Thyroid gland (tissue), 4 donors: ENCODE data around the gene SLC49A4.

Experiments
- CTCF ChIP-seq, 6 experiments: fragments of 200-600 bp in 3 of 6; fragments of 450-650 bp in 3 of 6; sonication (generic) in 3 of 6; IDR thresholded peaks; one replicate each; pipeline ENCODE4 v1.5.1; 2016 to 2019; ENCODE audit warnings: antibody characterized with exemption in 6 of 6, mild to moderate bottlenecking in 2 of 6, inconsistent platforms in 1 of 6, moderate library complexity in 1 of 6
- POLR2A ChIP-seq, 2 donors: fragments of 450-650 bp; IDR thresholded peaks; one replicate each; pipeline ENCODE4 v1.6.1; 2017; ENCODE audit warnings: antibody characterized with exemption in 2 of 2, mild to moderate bottlenecking in 2 of 2, moderate library complexity in 1 of 2

DNA sequence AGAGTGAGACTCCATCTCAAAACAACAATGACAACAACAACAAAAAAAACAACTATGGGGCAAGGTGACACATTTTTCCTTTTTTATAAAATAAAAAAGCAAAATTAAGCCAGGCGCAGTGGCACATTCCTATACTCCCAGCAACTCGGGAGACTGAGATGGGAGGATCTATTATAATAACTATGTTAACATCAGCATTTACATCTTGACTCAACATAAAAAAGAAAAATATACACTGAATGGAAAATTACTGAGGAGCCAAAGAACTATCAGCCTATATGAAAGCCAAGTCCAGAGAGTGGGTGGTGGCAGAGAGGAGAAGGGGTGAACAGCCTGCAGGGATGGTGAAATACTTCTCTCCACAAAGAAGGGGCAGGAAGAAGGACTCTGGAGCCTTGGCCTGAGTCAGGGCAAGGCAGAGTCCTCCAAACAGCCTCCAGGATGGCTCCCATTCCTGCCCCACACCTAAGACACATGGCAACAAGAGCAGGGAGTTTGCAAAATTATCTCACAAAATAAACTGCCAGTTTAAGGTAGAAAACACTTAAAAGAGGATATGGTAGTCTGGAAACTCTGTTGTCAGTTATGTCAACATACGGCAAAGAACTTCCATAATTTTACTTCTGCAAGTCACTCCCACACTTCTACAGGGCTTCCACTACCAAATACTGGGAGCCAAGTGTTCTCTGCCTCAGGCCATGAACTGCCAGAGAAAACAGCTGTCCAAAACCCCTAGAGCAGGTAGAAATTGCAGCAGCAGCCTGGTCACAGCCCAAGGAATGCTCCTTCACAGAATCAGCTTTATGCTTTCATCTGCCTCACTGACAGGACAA lies 27.1 kb upstream of the SLC49A4 start:
- TF ChIP-seq POLR2A (IDR thresholded peaks at IDR 0.05) (no peak), CTCF (IDR thresholded peaks at IDR 0.05) (no peak)
